ENCODE results near the gene NUMA1.

The NUMA1 gene

GRCh38 chr11:72002841-72003775 is 77.2 kb downstream of the NUMA1 start:
- ChIA-PET POLR2A (no interaction called here), CTCF (no interaction called here)
- no peak for TF ChIP-seq ZNF384 (IDR thresholded peaks at IDR 0.05)
- TF ChIP-seq FOXA1 (IDR thresholded peaks at IDR 0.05): no peak
- no peak for TF ChIP-seq BHLHE40 (IDR thresholded peaks at IDR 0.05; ENCODE audit: borderline replicate concordance)
- no peak for TF ChIP-seq HDGF (IDR thresholded peaks at IDR 0.05; ENCODE audit: borderline replicate concordance)
- TF ChIP-seq CTBP1 (IDR thresholded peaks at IDR 0.05; ENCODE audit: borderline replicate concordance): no peak
- no peak for TF ChIP-seq NFRKB (IDR thresholded peaks at IDR 0.05)
- TF ChIP-seq ARNT (IDR thresholded peaks at IDR 0.05): no peak
- no peak for TF ChIP-seq FOXM1 (IDR thresholded peaks at IDR 0.05; ENCODE audit: borderline replicate concordance)
- TF ChIP-seq PKNOX1 (IDR thresholded peaks at IDR 0.05): no peak
- TF ChIP-seq TARDBP (IDR thresholded peaks at IDR 0.05): no peak
- TF ChIP-seq FOXK2 (IDR thresholded peaks at IDR 0.05): no peak
- no peak for TF ChIP-seq ELF4 (IDR thresholded peaks at IDR 0.05)
- no peak for TF ChIP-seq LEF1 (IDR thresholded peaks at IDR 0.05; ENCODE audit: borderline replicate concordance)
- TF ChIP-seq SP1 (IDR thresholded peaks at IDR 0.05): no peak
- no peak for TF ChIP-seq SUZ12 (IDR thresholded peaks at IDR 0.05)
- no peak for TF ChIP-seq L3MBTL2 (conservative IDR thresholded peaks at IDR 0.05)
- no peak for DNase-seq (ENCODE audit: extremely low spot score)

GRCh38 chr11:72001834-72002591 is 78.3 kb downstream of the NUMA1 start:
- TF ChIP-seq ZNF384 (IDR thresholded peaks at IDR 0.05): no peak
- TF ChIP-seq ARNT (IDR thresholded peaks at IDR 0.05): no peak
- TF ChIP-seq CTBP1 (IDR thresholded peaks at IDR 0.05; ENCODE audit: borderline replicate concordance): no peak
- no peak for TF ChIP-seq BHLHE40 (IDR thresholded peaks at IDR 0.05; ENCODE audit: borderline replicate concordance)
- no peak for TF ChIP-seq NFRKB (IDR thresholded peaks at IDR 0.05)
- TF ChIP-seq LEF1 (IDR thresholded peaks at IDR 0.05; ENCODE audit: borderline replicate concordance): no peak
- TF ChIP-seq SP1 (IDR thresholded peaks at IDR 0.05): no peak
- no peak for TF ChIP-seq TARDBP (IDR thresholded peaks at IDR 0.05)
- no peak for TF ChIP-seq FOXM1 (IDR thresholded peaks at IDR 0.05; ENCODE audit: borderline replicate concordance)
- no peak for TF ChIP-seq ELF4 (IDR thresholded peaks at IDR 0.05)
- no peak for TF ChIP-seq L3MBTL2 (conservative IDR thresholded peaks at IDR 0.05)
- no peak for TF ChIP-seq HDGF (IDR thresholded peaks at IDR 0.05; ENCODE audit: borderline replicate concordance)
- TF ChIP-seq SUZ12 (IDR thresholded peaks at IDR 0.05): no peak
- TF ChIP-seq FOXA1 (IDR thresholded peaks at IDR 0.05): no peak
- no peak for TF ChIP-seq PKNOX1 (IDR thresholded peaks at IDR 0.05)
- TF ChIP-seq FOXK2 (IDR thresholded peaks at IDR 0.05): no peak
- CTCF ChIA-PET: no interaction called here
- no peak for DNase-seq (ENCODE audit: extremely low spot score)
- POLR2A ChIA-PET: no interaction called here

- no peak for DNase-seq (ENCODE audit: extremely low spot score)
- POLR2A ChIA-PET: no interaction called here
- TF ChIP-seq ZNF384 (IDR thresholded peaks at IDR 0.05): no peak
- no peak for TF ChIP-seq L3MBTL2 (conservative IDR thresholded peaks at IDR 0.05)
- TF ChIP-seq ELF4 (IDR thresholded peaks at IDR 0.05): no peak
- no peak for TF ChIP-seq FOXK2 (IDR thresholded peaks at IDR 0.05)
- TF ChIP-seq SP1 (IDR thresholded peaks at IDR 0.05): no peak
- TF ChIP-seq CTBP1 (IDR thresholded peaks at IDR 0.05; ENCODE audit: borderline replicate concordance): no peak
- no peak for TF ChIP-seq SUZ12 (IDR thresholded peaks at IDR 0.05)
- CTCF ChIA-PET: no interaction called here
Observed at GRCh38 chr11:72001285-72001684, 79.1 kb downstream of the NUMA1 start.

GRCh38 chr11:72000202-72000867 is 80.0 kb downstream of the NUMA1 start:
- POLR2A ChIA-PET: no interaction called here
- TF ChIP-seq SP1 (IDR thresholded peaks at IDR 0.05): no peak
- no peak for TF ChIP-seq TARDBP (IDR thresholded peaks at IDR 0.05)
- no peak for TF ChIP-seq PKNOX1 (IDR thresholded peaks at IDR 0.05)
- TF ChIP-seq ZNF384 (IDR thresholded peaks at IDR 0.05): no peak
- no peak for TF ChIP-seq FOXM1 (IDR thresholded peaks at IDR 0.05; ENCODE audit: borderline replicate concordance)
- TF ChIP-seq ARNT (IDR thresholded peaks at IDR 0.05): no peak
- no peak for TF ChIP-seq NFRKB (IDR thresholded peaks at IDR 0.05)
- no peak for TF ChIP-seq HDGF (IDR thresholded peaks at IDR 0.05; ENCODE audit: borderline replicate concordance)
- no peak for TF ChIP-seq ELF4 (IDR thresholded peaks at IDR 0.05)
- TF ChIP-seq SUZ12 (IDR thresholded peaks at IDR 0.05): no peak
- TF ChIP-seq L3MBTL2 (conservative IDR thresholded peaks at IDR 0.05): no peak
- no peak for TF ChIP-seq CTBP1 (IDR thresholded peaks at IDR 0.05; ENCODE audit: borderline replicate concordance)
- TF ChIP-seq BHLHE40 (IDR thresholded peaks at IDR 0.05; ENCODE audit: borderline replicate concordance): no peak
- no peak for TF ChIP-seq FOXA1 (IDR thresholded peaks at IDR 0.05)
- TF ChIP-seq LEF1 (IDR thresholded peaks at IDR 0.05; ENCODE audit: borderline replicate concordance): no peak
- TF ChIP-seq FOXK2 (IDR thresholded peaks at IDR 0.05): no peak
- CTCF ChIA-PET: no interaction called here
- no peak for DNase-seq (ENCODE audit: extremely low spot score)

- DNase-seq (ENCODE audit: extremely low spot score): no peak
- TF ChIP-seq L3MBTL2 (conservative IDR thresholded peaks at IDR 0.05): no peak
- TF ChIP-seq NFRKB (IDR thresholded peaks at IDR 0.05): no peak
- TF ChIP-seq LEF1 (IDR thresholded peaks at IDR 0.05; ENCODE audit: borderline replicate concordance): no peak
- no peak for TF ChIP-seq TARDBP (IDR thresholded peaks at IDR 0.05)
- TF ChIP-seq SUZ12 (IDR thresholded peaks at IDR 0.05): no peak
- no peak for TF ChIP-seq CTBP1 (IDR thresholded peaks at IDR 0.05; ENCODE audit: borderline replicate concordance)
- no peak for TF ChIP-seq BHLHE40 (IDR thresholded peaks at IDR 0.05; ENCODE audit: borderline replicate concordance)
- TF ChIP-seq FOXK2 (IDR thresholded peaks at IDR 0.05): no peak
- TF ChIP-seq FOXA1 (IDR thresholded peaks at IDR 0.05): no peak
- no peak for TF ChIP-seq SP1 (IDR thresholded peaks at IDR 0.05)
- TF ChIP-seq FOXM1 (IDR thresholded peaks at IDR 0.05; ENCODE audit: borderline replicate concordance): no peak
- no peak for TF ChIP-seq ARNT (IDR thresholded peaks at IDR 0.05)
- TF ChIP-seq PKNOX1 (IDR thresholded peaks at IDR 0.05): no peak
- TF ChIP-seq HDGF (IDR thresholded peaks at IDR 0.05; ENCODE audit: borderline replicate concordance): no peak
- no peak for TF ChIP-seq ZNF384 (IDR thresholded peaks at IDR 0.05)
- TF ChIP-seq ELF4 (IDR thresholded peaks at IDR 0.05): no peak
- POLR2A ChIA-PET: no interaction called here
- CTCF ChIA-PET: no interaction called here
Observed at GRCh38 chr11:71999798-72000197, 80.5 kb downstream of the NUMA1 start.

Measured in HEK293T (cell line).